ENCODE data around the gene ENDOU.
"Not testable (repeated sequence)": the region's sequence is repeated elsewhere in the genome, so short reads cannot be mapped to it uniquely, and the experiment has no call there.

The ENDOU gene

DNA sequence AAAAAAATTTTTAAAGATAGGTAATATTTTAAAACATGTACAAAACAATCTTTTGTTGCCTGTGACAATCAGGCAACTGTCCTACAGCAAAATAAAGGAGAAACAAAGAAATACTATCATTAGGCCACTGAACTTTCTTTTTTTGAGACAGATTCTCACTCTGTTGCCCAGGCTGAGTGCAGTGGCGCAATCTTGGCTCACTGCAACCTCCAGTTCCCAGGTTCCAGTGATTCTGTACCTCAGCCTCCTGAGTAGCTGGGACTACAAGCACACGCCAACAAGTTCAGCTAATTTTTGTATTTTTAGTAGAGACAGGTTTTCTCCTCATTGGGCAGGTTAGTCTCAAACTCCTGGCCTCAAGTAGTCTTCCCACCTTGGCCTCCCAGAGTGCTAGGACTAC is 36.1 kb downstream of the ENDOU start:
- TF ChIP-seq, protein P1, sequence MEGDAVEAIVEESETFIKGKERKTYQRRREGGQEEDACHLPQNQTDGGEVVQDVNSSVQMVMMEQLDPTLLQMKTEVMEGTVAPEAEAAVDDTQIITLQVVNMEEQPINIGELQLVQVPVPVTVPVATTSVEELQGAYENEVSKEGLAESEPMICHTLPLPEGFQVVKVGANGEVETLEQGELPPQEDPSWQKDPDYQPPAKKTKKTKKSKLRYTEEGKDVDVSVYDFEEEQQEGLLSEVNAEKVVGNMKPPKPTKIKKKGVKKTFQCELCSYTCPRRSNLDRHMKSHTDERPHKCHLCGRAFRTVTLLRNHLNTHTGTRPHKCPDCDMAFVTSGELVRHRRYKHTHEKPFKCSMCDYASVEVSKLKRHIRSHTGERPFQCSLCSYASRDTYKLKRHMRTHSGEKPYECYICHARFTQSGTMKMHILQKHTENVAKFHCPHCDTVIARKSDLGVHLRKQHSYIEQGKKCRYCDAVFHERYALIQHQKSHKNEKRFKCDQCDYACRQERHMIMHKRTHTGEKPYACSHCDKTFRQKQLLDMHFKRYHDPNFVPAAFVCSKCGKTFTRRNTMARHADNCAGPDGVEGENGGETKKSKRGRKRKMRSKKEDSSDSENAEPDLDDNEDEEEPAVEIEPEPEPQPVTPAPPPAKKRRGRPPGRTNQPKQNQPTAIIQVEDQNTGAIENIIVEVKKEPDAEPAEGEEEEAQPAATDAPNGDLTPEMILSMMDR (IDR thresholded peaks at IDR 0.05; ENCODE audit: low read depth, low read length, missing control alignments), result no peak
- no peak for DNase-seq (ENCODE audit: low read depth)
- H3K4me3 ChIP-seq (ENCODE audit: low read depth, low read length), result no peak overlapping the region
- in situ Hi-C loops (cut with HindIII; ENCODE audit: low sequenced_read_pairs), result loop anchor here (25.0 kb wide), 1 partner anchor 652 kb away; no protein-coding TSS in a partner anchor

DNA sequence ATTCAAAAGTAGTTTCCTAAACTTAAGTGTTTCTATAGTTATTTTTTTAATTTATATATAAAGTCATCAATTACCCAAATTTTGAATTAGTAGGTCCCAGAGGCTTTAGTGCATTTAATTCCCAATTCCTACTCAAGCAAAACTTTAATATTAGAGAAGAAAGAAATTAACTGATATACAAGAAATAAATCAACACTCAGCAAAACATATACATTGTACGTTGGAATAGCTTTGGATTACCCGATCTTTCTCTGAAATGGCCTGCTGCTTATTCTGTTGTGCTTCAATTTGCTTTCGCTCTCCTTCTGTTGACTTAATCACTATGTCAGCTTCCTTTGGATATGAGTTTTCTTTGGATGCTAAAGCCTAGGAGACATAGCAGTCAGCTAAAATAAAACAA is 37.7 kb downstream of the ENDOU start:
- H3K4me3 ChIP-seq (ENCODE audit: low read depth, low read length), result no peak overlapping the region
- no peak for DNase-seq (ENCODE audit: low read depth)
- in situ Hi-C loops (cut with HindIII; ENCODE audit: low sequenced_read_pairs), result loop anchor here (25.0 kb wide), 1 partner anchor 650 kb away; no protein-coding TSS in a partner anchor
- TF ChIP-seq, protein P1 (IDR thresholded peaks at IDR 0.05; ENCODE audit: low read depth, low read length, missing control alignments), result no peak

DNA sequence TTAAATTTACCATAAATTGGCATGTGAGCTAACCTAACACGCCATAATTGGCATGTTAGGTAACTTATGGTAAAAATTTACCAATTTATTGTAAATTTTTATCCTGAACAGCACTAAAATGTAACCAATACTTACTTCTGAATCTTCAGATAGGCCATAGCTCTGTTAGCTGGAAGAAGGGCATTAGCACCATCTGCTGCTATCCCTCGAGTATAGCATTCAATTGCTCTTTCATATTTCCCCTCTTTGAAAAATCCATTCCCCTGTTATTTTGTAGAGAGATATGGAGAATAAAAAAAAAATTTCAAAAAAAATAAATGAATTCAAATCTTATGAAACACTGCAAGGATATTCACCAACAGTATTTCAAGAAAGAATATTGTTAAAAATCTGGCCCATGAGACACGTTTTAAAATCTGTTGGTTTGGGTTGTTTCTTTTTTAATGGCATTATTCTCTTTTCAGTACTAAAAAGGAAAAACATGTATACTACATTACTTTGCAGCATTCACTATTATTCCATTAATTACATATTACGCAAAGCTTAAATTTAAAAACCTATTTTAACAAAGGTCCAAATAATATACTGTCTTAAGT is 38.5 kb downstream of the ENDOU start:
- TF ChIP-seq, protein P1 (IDR thresholded peaks at IDR 0.05; ENCODE audit: low read depth, low read length, missing control alignments), result peak; percentile 83
- in situ Hi-C loops (cut with HindIII; ENCODE audit: low sequenced_read_pairs), result loop anchor here (25.0 kb wide), 1 partner anchor 649 kb away; no protein-coding TSS in a partner anchor
- peak; percentile 29 for DNase-seq (ENCODE audit: low read depth)
- H3K4me3 ChIP-seq (ENCODE audit: low read depth, low read length), result no peak overlapping the region

DNA sequence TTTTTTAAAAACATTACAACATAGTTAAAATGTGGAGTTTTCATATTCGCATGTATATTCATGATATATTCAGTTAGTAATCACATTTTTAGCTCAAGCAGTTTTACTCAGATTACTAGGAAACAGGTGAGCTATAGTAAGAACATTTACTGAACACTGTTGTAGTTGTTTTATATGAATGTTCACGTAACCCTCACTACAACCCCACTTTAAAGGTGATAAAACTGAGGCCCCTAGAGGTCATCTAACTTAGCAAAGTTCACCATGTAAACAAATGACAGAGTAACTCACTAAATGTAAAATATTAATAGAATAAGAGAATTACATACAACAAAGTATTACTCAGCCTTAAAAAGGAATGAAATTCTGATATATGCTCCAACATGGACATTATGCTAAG is 45.5 kb downstream of the ENDOU start:
- in situ Hi-C loops (cut with HindIII; ENCODE audit: low sequenced_read_pairs), result loop anchor here (25.0 kb wide), 1 partner anchor 642 kb away; no protein-coding TSS in a partner anchor
- no peak overlapping the region for H3K4me3 ChIP-seq (ENCODE audit: low read depth, low read length)
- TF ChIP-seq, protein P1 (IDR thresholded peaks at IDR 0.05; ENCODE audit: low read depth, low read length, missing control alignments), result no peak
- no peak for DNase-seq (ENCODE audit: low read depth)

DNA sequence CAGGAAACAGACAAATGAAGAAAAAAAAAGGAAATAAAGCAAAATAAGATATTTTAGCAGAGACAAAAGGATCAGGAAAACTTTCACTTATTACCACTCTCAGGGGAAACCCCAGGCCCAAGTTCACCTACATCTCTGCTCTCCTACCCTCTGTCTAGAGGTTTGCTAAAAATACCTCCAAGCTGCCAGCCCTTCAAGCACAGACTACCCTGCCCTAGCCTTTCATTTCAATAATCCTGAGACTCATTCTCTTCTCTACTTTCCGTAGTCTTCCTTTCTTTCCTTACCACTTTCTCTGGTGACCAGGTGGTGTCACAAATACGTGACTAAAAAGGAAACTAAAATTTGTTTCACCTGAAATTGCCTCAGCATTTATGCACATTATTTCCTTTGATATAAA is 53.2 kb downstream of the ENDOU start:
- in situ Hi-C loops (cut with HindIII; ENCODE audit: low sequenced_read_pairs), result no loop called here
- TF ChIP-seq, protein P1 (IDR thresholded peaks at IDR 0.05; ENCODE audit: low read depth, low read length, missing control alignments), result no peak
- no peak overlapping the region for H3K4me3 ChIP-seq (ENCODE audit: low read depth, low read length)
- no peak for DNase-seq (ENCODE audit: low read depth)

DNA sequence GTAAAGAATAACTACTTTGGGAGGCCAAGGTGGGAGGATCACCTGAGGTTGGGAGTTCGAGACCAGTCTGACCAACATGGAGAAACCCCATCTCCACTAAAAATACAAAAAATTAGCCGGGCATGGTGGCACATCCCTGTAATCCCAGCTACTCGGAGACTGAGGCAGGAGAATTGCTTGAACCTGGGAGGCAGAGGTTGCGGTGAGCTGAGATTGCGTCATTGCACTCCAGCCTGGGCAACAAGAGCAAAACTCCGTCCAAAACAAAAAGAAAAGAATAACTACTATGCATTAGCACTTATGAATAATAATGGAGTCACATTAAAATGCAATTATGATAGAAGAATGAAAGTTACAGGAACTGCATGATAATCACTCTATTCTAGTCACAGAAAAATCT is 57.4 kb downstream of the ENDOU start:
- DNase-seq (ENCODE audit: low read depth); H3K4me3 ChIP-seq (ENCODE audit: low read depth, low read length); in situ Hi-C loops (cut with HindIII; ENCODE audit: low sequenced_read_pairs): not testable (repeated sequence)

All from astrocyte of the cerebellum (primary cell).